MM.1S (cell line): Measurements from ENCODE around the gene HDAC6.

Experiments
- DNase-seq: peaks from one replicate; pipeline ENCODE4 v3.0.0-alpha.2; 2015
- H2AFZ ChIP-seq: fragments of 300-600 bp; sonication (generic); 2 replicates; pipeline ENCODE4 v1.6.0; 2016; ENCODE audit warnings: antibody characterized with exemption, low read length
- H3F3A ChIP-seq: fragments of 300-600 bp; sonication (generic); 2 replicates; pipeline ENCODE4 v1.6.1; 2016; ENCODE audit warnings: mild to moderate bottlenecking, antibody characterized with exemption, low read length, moderate library complexity, mixed read lengths; ENCODE audit not compliant: insufficient read depth
- H3K27ac ChIP-seq: fragments of 300-600 bp; sonication (generic); 2 replicates; pipeline ENCODE4 v1.5.1; 2016; ENCODE audit warnings: mild to moderate bottlenecking, low read length
- H3K27me3 ChIP-seq: fragments of 300-600 bp; sonication (generic); replicated peaks from 2 replicates; pipeline ENCODE4 v1.6.0; 2016; ENCODE audit warnings: low read length; ENCODE audit not compliant: insufficient read depth
- H3K36me3 ChIP-seq: fragments of 300-600 bp; sonication (generic); replicated peaks from 2 replicates; pipeline ENCODE4 v1.6.1; 2016; ENCODE audit warnings: mild to moderate bottlenecking, low read length, mixed read lengths; ENCODE audit not compliant: insufficient read depth
- H3K4me1 ChIP-seq: fragments of 300-600 bp; sonication (generic); 2 replicates; pipeline ENCODE4 v1.6.1; 2016; ENCODE audit warnings: low read length, mixed read lengths
- H3K4me2 ChIP-seq: fragments of 300-600 bp; sonication (generic); 2 replicates; pipeline ENCODE4 v1.6.0; 2016; ENCODE audit warnings: low read depth, low read length
- H3K4me3 ChIP-seq: fragments of 300-600 bp; sonication (generic); 2 replicates; pipeline ENCODE4 v1.5.1; 2016; ENCODE audit warnings: low read length, mixed read lengths
- H3K79me2 ChIP-seq: fragments of 300-600 bp; sonication (generic); 2 replicates; pipeline ENCODE4 v1.6.1; 2016; ENCODE audit warnings: mixed run types, low read length, mixed read lengths
- H3K9ac ChIP-seq: fragments of 300-600 bp; sonication (generic); 2 replicates; pipeline ENCODE4 v1.6.1; 2016; ENCODE audit warnings: low read length, mixed read lengths
- H3K9me2 ChIP-seq: fragments of 300-600 bp; sonication (generic); replicated peaks from 2 replicates; pipeline ENCODE4 v1.6.1; 2016; ENCODE audit warnings: mild to moderate bottlenecking, low read length, mixed read lengths; ENCODE audit not compliant: insufficient read depth
- H3K9me3 ChIP-seq: fragments of 300-600 bp; sonication (generic); replicated peaks from 2 replicates; pipeline ENCODE4 v1.6.1; 2016; ENCODE audit warnings: mild to moderate bottlenecking, low read length, mixed read lengths; ENCODE audit not compliant: insufficient read depth
- H4K20me1 ChIP-seq: fragments of 300-600 bp; sonication (generic); 2 replicates; pipeline ENCODE4 v1.6.1; 2016; ENCODE audit warnings: mild to moderate bottlenecking, low read length, moderate library complexity, mixed read lengths; ENCODE audit not compliant: insufficient read depth
- EZH2 ChIP-seq: fragments of 300-600 bp; sonication (generic); optimal IDR thresholded peaks from 2 replicates; pipeline ENCODE3; 2017; ENCODE audit warnings: low read depth, mild to moderate bottlenecking, antibody characterized with exemption, low read length, mixed read lengths
- EZH2phosphoT487 ChIP-seq: fragments of 300-600 bp; sonication (generic); IDR thresholded peaks from 2 replicates; pipeline ENCODE4 v1.6.1; 2018; ENCODE audit warnings: antibody characterized with exemption, low read length
- TF ChIP-seq, protein P1 (sequence below): fragments of 300-600 bp; sonication (generic); IDR thresholded peaks from 2 replicates; pipeline ENCODE4 v1.5.1; 2016; ENCODE audit warnings: antibody characterized with exemption, low read length, mixed read lengths

Gene HDAC6

GRCh38 chrX:48798318-48798717 is 3.5 kb upstream of the HDAC6 start:
- TF ChIP-seq EZH2phosphoT487 = no peak
- TF ChIP-seq EZH2 = no peak

GRCh38 chrX:48800574-48801279 is 1.1 kb upstream of the HDAC6 start:
- TF ChIP-seq EZH2 (no peak), EZH2phosphoT487 (no peak)
- TF ChIP-seq, protein P1, sequence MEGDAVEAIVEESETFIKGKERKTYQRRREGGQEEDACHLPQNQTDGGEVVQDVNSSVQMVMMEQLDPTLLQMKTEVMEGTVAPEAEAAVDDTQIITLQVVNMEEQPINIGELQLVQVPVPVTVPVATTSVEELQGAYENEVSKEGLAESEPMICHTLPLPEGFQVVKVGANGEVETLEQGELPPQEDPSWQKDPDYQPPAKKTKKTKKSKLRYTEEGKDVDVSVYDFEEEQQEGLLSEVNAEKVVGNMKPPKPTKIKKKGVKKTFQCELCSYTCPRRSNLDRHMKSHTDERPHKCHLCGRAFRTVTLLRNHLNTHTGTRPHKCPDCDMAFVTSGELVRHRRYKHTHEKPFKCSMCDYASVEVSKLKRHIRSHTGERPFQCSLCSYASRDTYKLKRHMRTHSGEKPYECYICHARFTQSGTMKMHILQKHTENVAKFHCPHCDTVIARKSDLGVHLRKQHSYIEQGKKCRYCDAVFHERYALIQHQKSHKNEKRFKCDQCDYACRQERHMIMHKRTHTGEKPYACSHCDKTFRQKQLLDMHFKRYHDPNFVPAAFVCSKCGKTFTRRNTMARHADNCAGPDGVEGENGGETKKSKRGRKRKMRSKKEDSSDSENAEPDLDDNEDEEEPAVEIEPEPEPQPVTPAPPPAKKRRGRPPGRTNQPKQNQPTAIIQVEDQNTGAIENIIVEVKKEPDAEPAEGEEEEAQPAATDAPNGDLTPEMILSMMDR = no peak
- peak overlapping the region; percentile 93 for H3K27ac ChIP-seq
- H3K9me3 ChIP-seq = no peaks in the 10 kb centered on the region
- H3K9ac ChIP-seq = peak overlapping the region; percentile 94
- peak overlapping the region; percentile 82 for H2AFZ ChIP-seq
- H3K27me3 ChIP-seq = no peaks in the 10 kb centered on the region
- no peaks in the 10 kb centered on the region; the same call in 1 of the 2 replicates for H3K79me2 ChIP-seq
- DNase-seq = no peak
- no peaks in the 10 kb centered on the region for H3F3A ChIP-seq
- H3K9me2 ChIP-seq = no peaks in the 10 kb centered on the region
- H3K4me2 ChIP-seq = peak overlapping the region; percentile 88
- H3K4me3 ChIP-seq = peak overlapping the region; percentile 68
- no peaks in the 10 kb centered on the region for H3K36me3 ChIP-seq
- no peaks in the 10 kb centered on the region for H4K20me1 ChIP-seq
- peaks cover 9% of the 10 kb centered on the region; the same call in 1 of the 2 replicates for H3K4me1 ChIP-seq

More at GRCh38 chrX:48798318-48798717, 3.5 kb upstream of the HDAC6 start:
- H3K4me3 ChIP-seq = no peak overlapping the region
- no peak overlapping the region for H3K9ac ChIP-seq
- peaks cover 9% of the 10 kb centered on the region; the same call in 1 of the 2 replicates for H3K4me1 ChIP-seq
- no peak overlapping the region for H3K4me2 ChIP-seq
- no peaks in the 10 kb centered on the region for H3K9me2 ChIP-seq
- H4K20me1 ChIP-seq = no peaks in the 10 kb centered on the region
- H3F3A ChIP-seq = no peaks in the 10 kb centered on the region
- no peaks in the 10 kb centered on the region for H3K36me3 ChIP-seq
- no peak overlapping the region for H3K27ac ChIP-seq
- no peak for DNase-seq
- H2AFZ ChIP-seq = no peak overlapping the region
- no peaks in the 10 kb centered on the region for H3K9me3 ChIP-seq
- H3K79me2 ChIP-seq = no peaks in the 10 kb centered on the region; the same call in 1 of the 2 replicates
- no peaks in the 10 kb centered on the region for H3K27me3 ChIP-seq

- Histone ChIP-seq H2AFZ (peak overlapping the region; percentile 56; the same call in 1 of the 2 replicates), H3K4me2 (peak overlapping the region; percentile 65; the same call in 1 of the 2 replicates), H3K27ac (peak overlapping the region; percentile 96), H3K36me3 (no peaks in the 10 kb centered on the region), H3K4me1 (peaks cover 9% of the 10 kb centered on the region; the same call in 1 of the 2 replicates), H3K4me3 (peak overlapping the region; percentile 82), H3K79me2 (no peaks in the 10 kb centered on the region; the same call in 1 of the 2 replicates), H3K9ac (peak overlapping the region; percentile 92), H3F3A (no peaks in the 10 kb centered on the region), H3K9me2 (no peaks in the 10 kb centered on the region), H4K20me1 (no peaks in the 10 kb centered on the region), H3K9me3 (no peaks in the 10 kb centered on the region), H3K27me3 (no peaks in the 10 kb centered on the region)
- TF ChIP-seq, protein P1 = no peak
- TF ChIP-seq EZH2phosphoT487 (no peak), EZH2 (no peak)
- DNase-seq = peak; percentile 73
Measured at GRCh38 chrX:48802089-48802904, 430 bp downstream of the HDAC6 start.
